Stimulated activated effector memory CD8-positive, alpha-beta T cell treated with anti-CD3 and anti-CD28 coated beads, Interleukin-12 subunit alpha, Interleukin-12 subunit beta, amount 100 ng/mL, for 72 hours (primary cell): ENCODE measurements around the gene CPB2.

Experiments used
- ATAC-seq: fragments of 150-1000 bp; cut with Tn5 transposase; 2 replicates; pipeline ENCODE4 v1.10.0; 2021
- DNase-seq, 2 donors: peaks; one replicate each; pipeline ENCODE4 v3.0.0; 2021 to 2022; ENCODE audit warnings: low spot score in 2 of 2
- H3K27ac Mint-ChIP-seq: one replicate; pipeline ENCODE4 v1.8.0; 2022; ENCODE audit warnings: mild to moderate bottlenecking, mixed read lengths
- H3K36me3 Mint-ChIP-seq: one replicate; pipeline ENCODE4 v1.8.0; 2022; ENCODE audit warnings: mild to moderate bottlenecking, mixed read lengths
- H3K4me1 Mint-ChIP-seq: one replicate; pipeline ENCODE4 v1.8.0; 2022; ENCODE audit warnings: mixed read lengths
- H3K4me3 Mint-ChIP-seq: one replicate; pipeline ENCODE4 v1.8.0; 2022; ENCODE audit warnings: mild to moderate bottlenecking, mixed read lengths
- H3K9me3 Mint-ChIP-seq: one replicate; pipeline ENCODE4 v1.8.0; 2022; ENCODE audit warnings: mixed read lengths

The CPB2 gene

DNA sequence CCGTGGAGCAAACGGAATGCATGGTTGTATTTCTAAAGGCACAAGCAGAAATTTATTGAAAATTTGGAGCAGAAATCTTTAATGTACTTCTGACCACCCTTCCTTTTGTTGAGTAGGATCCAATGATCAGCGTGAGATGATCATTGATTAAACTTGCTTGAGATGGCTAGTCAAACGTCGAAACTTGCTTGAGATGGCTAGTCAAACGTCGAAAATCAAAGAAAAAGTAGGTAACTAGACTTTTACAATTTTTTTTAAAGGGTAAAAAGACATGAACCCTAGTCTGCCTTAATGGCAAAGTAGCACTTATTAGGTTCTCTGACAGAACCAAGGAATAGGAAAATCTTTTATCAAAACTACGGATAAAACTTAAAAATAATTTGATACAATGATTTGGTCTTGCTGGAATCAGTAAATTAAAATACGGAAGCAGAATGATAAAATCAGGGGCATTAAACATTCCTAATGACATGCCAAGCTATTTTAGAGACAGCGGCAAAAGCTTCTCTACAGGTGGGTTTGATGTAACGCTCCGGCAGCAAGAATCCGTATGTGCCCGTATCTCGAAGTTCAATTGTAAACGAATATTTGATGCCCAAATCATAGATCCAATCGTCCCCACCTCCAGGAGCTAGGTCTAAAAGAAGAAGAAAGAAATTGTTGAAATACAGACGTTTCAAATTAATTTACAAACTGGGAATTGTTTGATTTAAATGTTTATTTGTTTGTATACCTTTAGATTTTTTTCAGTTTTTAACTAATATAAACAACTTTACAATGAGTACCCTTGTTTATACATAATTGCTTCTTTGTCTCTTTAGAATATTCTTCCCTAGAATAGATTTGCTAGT is 51.4 kb downstream of the CPB2 start:
- H3K4me3 Mint-ChIP-seq: peak overlapping the region; percentile 94
- no peaks in the 10 kb centered on the region for H3K9me3 Mint-ChIP-seq
- DNase-seq (no peak), ATAC-seq (no peak)
- peaks cover 11% of the 10 kb centered on the region for H3K36me3 Mint-ChIP-seq
- peak overlapping the region; percentile 98 for H3K27ac Mint-ChIP-seq
- H3K4me1 Mint-ChIP-seq: peaks cover 11% of the 10 kb centered on the region

GRCh38 chr13:46052319-46053161 is 52.3 kb downstream of the CPB2 start, which contains the start of gene ZC3H13:
TSS of gene ZC3H13 (minus strand) at chr13:46052746. CDS start at chr13:46045507, 7,239 bp downstream.
- ATAC-seq (peak; percentile 100), DNase-seq (peak; percentile 68 to 92)
- Mint-ChIP-seq H3K27ac (peak within 1 kb of the TSS; percentile 98), H3K4me1 (peaks cover 18% of the 10 kb centered on the region), H3K9me3 (no peaks in the 10 kb centered on the region), H3K36me3 (peaks cover 11% of the 10 kb centered on the region), H3K4me3 (peak within 1 kb of the TSS; percentile 94)

DNA sequence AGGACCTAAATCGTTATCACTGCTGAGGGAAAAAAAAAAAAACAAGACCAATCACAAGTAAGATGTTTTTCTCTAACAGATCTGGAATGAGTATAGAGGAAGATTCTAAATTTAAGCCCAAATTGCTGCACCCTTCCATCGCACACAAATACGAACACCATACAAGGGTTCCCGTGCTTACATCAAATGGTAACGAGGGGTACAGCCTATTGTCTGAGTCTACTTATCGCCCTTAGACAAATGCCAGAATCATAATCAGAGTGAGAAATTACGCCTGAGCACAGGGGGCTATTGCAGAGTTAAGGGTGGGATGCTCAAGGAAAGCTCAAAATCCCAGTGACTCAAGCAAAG is 52.9 kb downstream of the CPB2 start:
- DNase-seq: no peak
- peaks cover 18% of the 10 kb centered on the region for H3K4me1 Mint-ChIP-seq
- peak overlapping the region; percentile 98 for H3K27ac Mint-ChIP-seq
- peaks cover 11% of the 10 kb centered on the region for H3K36me3 Mint-ChIP-seq
- peak overlapping the region; percentile 94 for H3K4me3 Mint-ChIP-seq
- no peak for ATAC-seq
- no peaks in the 10 kb centered on the region for H3K9me3 Mint-ChIP-seq

GRCh38 chr13:46050771-46051170 is 54.1 kb downstream of the CPB2 start:
- Mint-ChIP-seq H3K9me3 (no peaks in the 10 kb centered on the region), H3K36me3 (peaks cover 11% of the 10 kb centered on the region), H3K4me1 (peaks cover 18% of the 10 kb centered on the region), H3K4me3 (no peak overlapping the region), H3K27ac (no peak overlapping the region)
- ATAC-seq: no peak
- no peak for DNase-seq

- peaks cover 45% of the 10 kb centered on the region for H3K36me3 Mint-ChIP-seq
- DNase-seq (no peak), ATAC-seq (no peak)
- peaks cover 10% of the 10 kb centered on the region for H3K4me1 Mint-ChIP-seq
- no peak overlapping the region for H3K4me3 Mint-ChIP-seq
- H3K27ac Mint-ChIP-seq: no peak overlapping the region
- no peaks in the 10 kb centered on the region for H3K9me3 Mint-ChIP-seq
These were observed 59.4 kb downstream of the CPB2 start for GRCh38 chr13:46045424-46045823.

DNA sequence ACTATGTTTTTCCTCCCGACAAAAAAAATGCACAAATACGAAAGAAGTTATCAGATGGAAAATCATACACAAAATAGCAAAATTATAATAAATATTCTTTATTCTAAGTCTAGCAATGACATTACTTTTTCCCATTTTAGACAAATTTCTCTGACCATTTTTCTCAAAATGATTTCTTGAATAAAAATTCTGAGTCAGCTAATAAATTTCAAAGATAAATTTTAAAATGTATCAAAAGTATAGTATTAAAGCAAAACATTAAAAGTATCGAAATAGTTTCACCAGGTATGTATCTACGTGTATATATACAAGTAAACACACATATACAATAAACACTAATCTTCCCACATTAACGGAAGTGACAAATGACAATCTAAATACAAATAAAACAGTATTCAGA is 61.2 kb downstream of the CPB2 start:
- DNase-seq (no peak), ATAC-seq (no peak)
- peaks cover 56% of the 10 kb centered on the region for H3K36me3 Mint-ChIP-seq
- peaks cover 14% of the 10 kb centered on the region for H3K4me1 Mint-ChIP-seq
- H3K27ac Mint-ChIP-seq: no peak overlapping the region
- no peak overlapping the region for H3K4me3 Mint-ChIP-seq
- no peaks in the 10 kb centered on the region for H3K9me3 Mint-ChIP-seq

GRCh38 chr13:46041419-46041839 is 63.4 kb downstream of the CPB2 start:
- Mint-ChIP-seq H3K4me1 (peaks cover 13% of the 10 kb centered on the region), H3K27ac (peak overlapping the region; percentile 23), H3K4me3 (no peak overlapping the region), H3K9me3 (no peaks in the 10 kb centered on the region), H3K36me3 (peaks cover 75% of the 10 kb centered on the region)
- no peak for ATAC-seq
- DNase-seq: no peak

DNA sequence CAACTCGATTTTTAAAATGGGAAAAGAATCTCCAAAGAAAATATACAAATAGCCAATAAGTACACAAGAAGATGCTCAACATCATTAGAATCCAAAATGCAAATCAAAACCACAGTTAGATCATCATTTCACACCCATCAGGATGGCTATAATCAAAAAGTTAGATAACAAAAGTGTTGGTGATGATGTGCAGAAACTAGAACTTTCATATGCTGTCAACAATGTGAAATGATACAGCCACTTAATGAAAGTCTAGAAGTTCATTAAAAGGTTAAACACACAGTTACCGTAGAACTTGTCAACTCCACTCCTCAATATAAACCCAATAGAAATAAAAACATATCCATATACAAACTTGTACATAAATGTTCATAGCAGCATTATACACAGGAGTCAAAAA is 64.1 kb downstream of the CPB2 start:
- ATAC-seq: no peak
- no peak for DNase-seq
- Mint-ChIP-seq H3K36me3 (peaks cover 82% of the 10 kb centered on the region), H3K27ac (no peak overlapping the region), H3K4me3 (no peak overlapping the region), H3K9me3 (no peaks in the 10 kb centered on the region), H3K4me1 (peaks cover 13% of the 10 kb centered on the region)

- Mint-ChIP-seq H3K36me3 (peaks cover 79% of the 10 kb centered on the region), H3K9me3 (no peaks in the 10 kb centered on the region), H3K4me3 (no peak overlapping the region), H3K4me1 (peaks cover 13% of the 10 kb centered on the region), H3K27ac (no peak overlapping the region)
- ATAC-seq (no peak), DNase-seq (no peak)
These were observed 65.2 kb downstream of the CPB2 start for GRCh38 chr13:46039411-46040182.

DNA sequence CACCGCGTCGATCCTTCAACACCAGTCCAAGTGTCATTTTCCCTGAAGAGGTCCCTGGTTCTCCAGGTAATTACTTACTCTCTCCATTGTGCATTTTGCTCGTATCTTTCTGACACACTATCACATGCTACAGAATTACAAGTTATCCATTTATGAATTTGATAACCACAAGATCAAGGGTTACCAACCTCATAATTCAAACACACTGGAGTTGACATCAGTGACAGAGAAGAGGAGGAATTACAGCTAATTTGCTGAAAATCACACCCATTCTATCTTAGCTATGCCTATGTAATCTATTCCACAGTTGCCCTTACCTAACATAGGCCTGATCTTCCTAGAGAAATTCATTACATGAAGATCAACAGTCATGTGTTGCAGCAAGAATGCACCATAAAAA is 66.5 kb downstream of the CPB2 start:
- Mint-ChIP-seq H3K4me1 (peaks cover 18% of the 10 kb centered on the region), H3K27ac (no peak overlapping the region), H3K36me3 (peaks cover 75% of the 10 kb centered on the region), H3K4me3 (no peak overlapping the region), H3K9me3 (no peaks in the 10 kb centered on the region)
- DNase-seq (no peak), ATAC-seq (no peak)

GRCh38 chr13:46035066-46035465 is 69.8 kb downstream of the CPB2 start:
- DNase-seq (no peak), ATAC-seq (no peak)
- Mint-ChIP-seq H3K9me3 (no peaks in the 10 kb centered on the region), H3K27ac (no peak overlapping the region), H3K4me3 (no peak overlapping the region), H3K4me1 (peaks cover 16% of the 10 kb centered on the region), H3K36me3 (peaks cover 65% of the 10 kb centered on the region)

DNA sequence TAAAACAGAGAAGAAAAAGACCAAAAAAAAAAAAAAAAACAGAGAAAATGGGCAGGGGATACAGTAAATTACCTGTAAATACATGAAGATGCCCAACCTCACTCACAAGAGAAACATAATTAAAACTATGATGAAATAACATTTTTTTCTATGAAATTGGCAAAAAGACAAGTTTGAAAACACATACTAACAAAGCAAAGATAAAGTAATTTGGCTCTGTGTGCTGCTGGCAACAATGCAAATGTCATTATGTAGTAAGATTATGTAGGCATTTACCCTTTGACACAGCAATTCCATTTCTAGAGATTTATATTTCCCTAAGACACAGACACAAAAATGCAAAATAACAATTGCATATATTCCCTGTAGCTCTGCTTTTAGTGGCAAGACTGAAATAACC is 72.5 kb downstream of the CPB2 start:
- Mint-ChIP-seq H3K36me3 (peaks cover 56% of the 10 kb centered on the region), H3K4me3 (no peak overlapping the region), H3K27ac (no peak overlapping the region), H3K9me3 (no peaks in the 10 kb centered on the region), H3K4me1 (peaks cover 10% of the 10 kb centered on the region)
- DNase-seq: no peak
- ATAC-seq: no peak

GRCh38 chr13:46031581-46032263 is 73.1 kb downstream of the CPB2 start:
- DNase-seq: no peak
- no peak for ATAC-seq
- Mint-ChIP-seq H3K4me1 (peaks cover 12% of the 10 kb centered on the region), H3K9me3 (no peaks in the 10 kb centered on the region), H3K36me3 (peaks cover 56% of the 10 kb centered on the region), H3K4me3 (no peak overlapping the region), H3K27ac (no peak overlapping the region)

GRCh38 chr13:46025157-46025556 is 79.7 kb downstream of the CPB2 start:
- no peaks in the 10 kb centered on the region for H3K9me3 Mint-ChIP-seq
- H3K4me1 Mint-ChIP-seq: peaks cover 5% of the 10 kb centered on the region
- peaks cover 48% of the 10 kb centered on the region for H3K36me3 Mint-ChIP-seq

DNA sequence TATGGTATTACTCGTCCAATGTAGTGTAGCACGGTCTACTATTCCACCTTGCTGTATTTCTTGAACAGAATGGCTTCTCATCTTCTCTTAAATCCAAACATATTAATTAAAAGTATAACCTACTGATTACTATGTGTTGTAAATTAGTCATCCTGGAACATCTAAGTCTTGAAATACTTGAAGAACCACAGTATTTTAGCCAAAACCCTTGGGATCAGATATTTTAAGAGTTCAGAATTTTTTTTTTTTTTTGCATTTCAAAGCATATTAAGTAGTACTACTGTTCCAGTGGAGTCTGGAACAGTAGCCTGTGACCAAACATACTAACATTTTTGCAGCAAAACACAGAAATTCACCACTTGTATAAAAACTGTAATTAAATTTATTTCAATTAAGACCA is 82.4 kb downstream of the CPB2 start:
- Mint-ChIP-seq H3K4me3 (no peak overlapping the region), H3K36me3 (peaks cover 64% of the 10 kb centered on the region), H3K9me3 (no peaks in the 10 kb centered on the region), H3K27ac (no peak overlapping the region), H3K4me1 (peaks cover 5% of the 10 kb centered on the region)
- no peak for DNase-seq
- no peak for ATAC-seq

More at GRCh38 chr13:46025157-46025556, 79.7 kb downstream of the CPB2 start:
- Mint-ChIP-seq H3K27ac (no peak overlapping the region), H3K4me3 (no peak overlapping the region)
- DNase-seq: no peak
- no peak for ATAC-seq
